ENCODE measurements around the gene TBC1D9. TPM values are rescaled to one million over a fixed set of nuclear protein-coding genes. Genes with fewer than 3 reads are reported as not detected.

The TBC1D9 gene
- total RNA-seq, 5 donors from 2014 or later (not counting 1 experiment from before 2014, with no cell fraction given), result 0.56 to 4.2 (median 1.2) TPM

DNA sequence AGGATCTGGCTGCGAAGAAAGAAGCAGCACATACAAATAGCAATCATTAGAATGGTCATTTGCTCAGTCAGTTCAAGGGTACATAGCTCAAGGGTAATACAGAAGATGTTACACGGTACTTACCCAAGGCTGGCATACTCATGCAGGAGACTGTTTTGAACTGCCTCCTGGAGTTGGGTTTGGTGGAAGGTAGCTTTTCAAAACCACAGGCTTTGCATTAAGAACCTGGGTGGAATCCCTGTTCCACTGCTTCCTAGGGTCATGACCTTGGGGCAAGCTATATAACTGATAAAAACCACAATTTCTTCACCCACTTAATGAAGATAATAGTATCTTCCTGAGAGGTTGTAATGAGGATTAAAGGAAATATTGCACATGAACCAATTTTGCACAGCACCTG is 36.5 kb downstream of the TBC1D9 start:
- peaks cover 0 to 6% of the 10 kb centered on the region in 2 experiments for H3K4me1 ChIP-seq (ENCODE audit: control insufficient read depth in 1 of 2, extremely low read depth in 1 of 2, insufficient read depth in 2 of 2, low read length in 2 of 2)
- H3K36me3 ChIP-seq (ENCODE audit: control insufficient read depth in 2 of 2, extremely low read depth in 1 of 2, insufficient read depth in 1 of 2, low read length in 1 of 2), result no peaks in the 10 kb centered on the region
- H3K27me3 Mint-ChIP-seq, result no peaks in the 10 kb centered on the region
- no CpG with 5 or more reads among the region's 2 CpGs for WGBS (ENCODE audit: insufficient coverage)
- no peaks in the 10 kb centered on the region for H3K9me3 Mint-ChIP-seq
- H3K4me3 ChIP-seq (ENCODE audit: control insufficient read depth in 1 of 2, extremely low read depth in 1 of 2, low read length in 1 of 2), result no peak overlapping the region
- ATAC-seq (replicated peaks in 1 of 4) (no peak), DNase-seq (no peak)
- no peak overlapping the region for H3K27ac ChIP-seq (ENCODE audit: low read length)
- ChIA-PET POLR2A (no interaction called here), CTCF (no interaction called here)
- no peaks in the 10 kb centered on the region for H3K36me3 Mint-ChIP-seq
- peaks cover 11 to 26% (median 15%) of the 10 kb centered on the region in 3 donors for H3K4me1 Mint-ChIP-seq
- H3K27me3 ChIP-seq (replicated peaks in 1 of 2; ENCODE audit: control insufficient read depth in 2 of 2, extremely low read depth in 1 of 2, insufficient read depth in 2 of 2, low read length in 1 of 2), result no peaks in the 10 kb centered on the region
- H3K27ac Mint-ChIP-seq, result no peak overlapping the region
- no peak overlapping the region for H3K4me3 Mint-ChIP-seq
- no peaks in the 10 kb centered on the region for H3K9me3 ChIP-seq

- POLR2A ChIA-PET, result no interaction called here
- Histone ChIP-seq H3K27me3 (replicated peaks in 1 of 2; ENCODE audit: control insufficient read depth in 2 of 2, extremely low read depth in 1 of 2, insufficient read depth in 2 of 2, low read length in 1 of 2) (no peaks in the 10 kb centered on the region), H3K9me3 (no peaks in the 10 kb centered on the region), H3K4me3 (ENCODE audit: control insufficient read depth in 1 of 2, extremely low read depth in 1 of 2, low read length in 1 of 2) (no peak overlapping the region), H3K36me3 (ENCODE audit: control insufficient read depth in 2 of 2, extremely low read depth in 1 of 2, insufficient read depth in 1 of 2, low read length in 1 of 2) (no peaks in the 10 kb centered on the region), H3K27ac (ENCODE audit: low read length) (no peak overlapping the region), H3K4me1 (ENCODE audit: control insufficient read depth in 1 of 2, extremely low read depth in 1 of 2, insufficient read depth in 2 of 2, low read length in 2 of 2) (peaks cover 0 to 6% of the 10 kb centered on the region in 2 experiments)
- no peak for ATAC-seq (replicated peaks in 1 of 4)
- Mint-ChIP-seq H3K9me3 (no peaks in the 10 kb centered on the region), H3K36me3 (no peaks in the 10 kb centered on the region), H3K27ac (no peak overlapping the region), H3K4me1 (peaks cover 11 to 26% (median 15%) of the 10 kb centered on the region in 3 donors), H3K27me3 (no peaks in the 10 kb centered on the region), H3K4me3 (no peak overlapping the region)
- CTCF ChIA-PET, result no interaction called here
- DNase-seq, result no peak
- WGBS (ENCODE audit: insufficient coverage), result no CpG with 5 or more reads among the region's 2 CpGs
Measured at GRCh38 chr4:140719022-140719421, 37.2 kb downstream of the TBC1D9 start.

DNA sequence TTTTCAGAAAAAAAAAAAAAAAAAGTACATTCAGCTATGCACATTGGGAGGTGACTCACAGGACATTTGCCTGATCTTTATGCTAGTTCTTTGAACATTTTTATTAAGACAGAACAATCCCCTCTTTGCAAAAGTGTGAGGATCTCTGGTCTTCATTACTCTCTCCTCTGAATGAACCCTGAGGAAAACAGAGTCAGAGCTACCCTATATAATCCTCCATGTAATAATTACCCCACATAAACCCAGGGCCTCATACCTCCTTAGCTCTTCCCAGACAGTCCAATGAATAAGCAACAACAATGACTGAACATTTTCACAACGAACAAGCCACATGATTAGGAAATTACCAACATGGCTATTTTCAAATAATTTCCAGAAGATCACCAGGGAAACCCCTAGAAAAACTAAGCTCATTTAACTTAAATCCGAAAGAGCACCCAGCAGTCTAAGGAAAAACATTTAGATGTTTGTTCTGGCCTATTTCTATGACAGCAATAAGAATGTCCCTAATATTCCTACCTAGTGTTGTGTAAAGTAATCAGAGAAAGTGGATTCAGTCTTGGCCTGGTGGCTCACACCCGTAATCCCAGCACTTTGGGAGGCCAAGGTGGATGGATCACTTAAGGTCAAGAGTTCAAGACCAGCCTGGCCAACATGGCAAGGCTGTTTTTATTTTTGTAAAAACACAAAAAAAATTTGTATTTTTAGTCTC is 37.8 kb downstream of the TBC1D9 start:
- no peak overlapping the region for H3K4me3 Mint-ChIP-seq
- ATAC-seq (replicated peaks in 1 of 4), result no peak
- peaks cover 0 to 6% of the 10 kb centered on the region in 2 experiments for H3K4me1 ChIP-seq (ENCODE audit: control insufficient read depth in 1 of 2, extremely low read depth in 1 of 2, insufficient read depth in 2 of 2, low read length in 2 of 2)

GRCh38 chr4:140717313-140717712 is 38.9 kb downstream of the TBC1D9 start:
- Mint-ChIP-seq H3K27ac (no peak overlapping the region), H3K9me3 (no peaks in the 10 kb centered on the region), H3K36me3 (no peaks in the 10 kb centered on the region), H3K4me3 (no peak overlapping the region), H3K4me1 (peaks cover 11 to 26% (median 15%) of the 10 kb centered on the region in 3 donors), H3K27me3 (no peaks in the 10 kb centered on the region)
- ATAC-seq (replicated peaks in 1 of 4) (no peak), DNase-seq (no peak)
- Histone ChIP-seq H3K9me3 (no peaks in the 10 kb centered on the region), H3K4me1 (ENCODE audit: control insufficient read depth in 1 of 2, extremely low read depth in 1 of 2, insufficient read depth in 2 of 2, low read length in 2 of 2) (peaks cover 0 to 6% of the 10 kb centered on the region in 2 experiments), H3K27ac (ENCODE audit: low read length) (no peak overlapping the region), H3K4me3 (ENCODE audit: control insufficient read depth in 1 of 2, extremely low read depth in 1 of 2, low read length in 1 of 2) (no peak overlapping the region), H3K36me3 (ENCODE audit: control insufficient read depth in 2 of 2, extremely low read depth in 1 of 2, insufficient read depth in 1 of 2, low read length in 1 of 2) (no peaks in the 10 kb centered on the region), H3K27me3 (replicated peaks in 1 of 2; ENCODE audit: control insufficient read depth in 2 of 2, extremely low read depth in 1 of 2, insufficient read depth in 2 of 2, low read length in 1 of 2) (no peaks in the 10 kb centered on the region)
- no CpG with 5 or more reads among the region's 2 CpGs for WGBS (ENCODE audit: insufficient coverage)
- CTCF ChIA-PET, result no interaction called here
- POLR2A ChIA-PET, result no interaction called here

More for the DNA sequence above, 37.8 kb downstream of the TBC1D9 start:
- peaks cover 11 to 26% (median 15%) of the 10 kb centered on the region in 3 donors for H3K4me1 Mint-ChIP-seq
- no peak for DNase-seq
- no peak overlapping the region for H3K27ac ChIP-seq (ENCODE audit: low read length)
- POLR2A ChIA-PET, result no interaction called here
- no peaks in the 10 kb centered on the region for H3K36me3 Mint-ChIP-seq
- H3K36me3 ChIP-seq (ENCODE audit: control insufficient read depth in 2 of 2, extremely low read depth in 1 of 2, insufficient read depth in 1 of 2, low read length in 1 of 2), result no peaks in the 10 kb centered on the region
- H3K27me3 ChIP-seq (replicated peaks in 1 of 2; ENCODE audit: control insufficient read depth in 2 of 2, extremely low read depth in 1 of 2, insufficient read depth in 2 of 2, low read length in 1 of 2), result no peaks in the 10 kb centered on the region
- H3K9me3 Mint-ChIP-seq, result no peaks in the 10 kb centered on the region
- 20% methylated on average over 1 of the region's 3 CpGs for WGBS (ENCODE audit: insufficient coverage)
- H3K27me3 Mint-ChIP-seq, result no peaks in the 10 kb centered on the region
- no peak overlapping the region for H3K27ac Mint-ChIP-seq
- H3K9me3 ChIP-seq, result no peaks in the 10 kb centered on the region
- no peak overlapping the region for H3K4me3 ChIP-seq (ENCODE audit: control insufficient read depth in 1 of 2, extremely low read depth in 1 of 2, low read length in 1 of 2)
- CTCF ChIA-PET, result no interaction called here

- H3K36me3 Mint-ChIP-seq, result no peaks in the 10 kb centered on the region
- no peak for DNase-seq
- ATAC-seq (replicated peaks in 1 of 4), result no peak
- CTCF ChIA-PET, result no interaction called here
- no peak overlapping the region for H3K27ac Mint-ChIP-seq
- POLR2A ChIA-PET, result no interaction called here
- H3K27me3 ChIP-seq (replicated peaks in 1 of 2; ENCODE audit: control insufficient read depth in 2 of 2, extremely low read depth in 1 of 2, insufficient read depth in 2 of 2, low read length in 1 of 2), result no peaks in the 10 kb centered on the region
- peaks cover 0 to 11% of the 10 kb centered on the region in 2 experiments for H3K4me1 ChIP-seq (ENCODE audit: control insufficient read depth in 1 of 2, extremely low read depth in 1 of 2, insufficient read depth in 2 of 2, low read length in 2 of 2)
- H3K9me3 Mint-ChIP-seq, result no peaks in the 10 kb centered on the region
- no peaks in the 10 kb centered on the region for H3K36me3 ChIP-seq (ENCODE audit: control insufficient read depth in 2 of 2, extremely low read depth in 1 of 2, insufficient read depth in 1 of 2, low read length in 1 of 2)
- no peak overlapping the region for H3K4me3 Mint-ChIP-seq
- H3K27me3 Mint-ChIP-seq, result no peaks in the 10 kb centered on the region
- H3K9me3 ChIP-seq, result no peaks in the 10 kb centered on the region
- H3K27ac ChIP-seq (ENCODE audit: low read length), result no peak overlapping the region
- WGBS (ENCODE audit: insufficient coverage), result no CpG with 5 or more reads among the region's 2 CpGs
- H3K4me1 Mint-ChIP-seq, result peaks cover 0 to 24% (median 6%) of the 10 kb centered on the region in 3 donors
- H3K4me3 ChIP-seq (ENCODE audit: control insufficient read depth in 1 of 2, extremely low read depth in 1 of 2, low read length in 1 of 2), result no peak overlapping the region
Measured at GRCh38 chr4:140715119-140715518, 41.1 kb downstream of the TBC1D9 start.

GRCh38 chr4:140711910-140712309 is 44.3 kb downstream of the TBC1D9 start:
- DNase-seq, result no peak
- ChIA-PET POLR2A (no interaction called here), CTCF (no interaction called here)
- Histone ChIP-seq H3K4me3 (ENCODE audit: control insufficient read depth in 1 of 2, extremely low read depth in 1 of 2, low read length in 1 of 2) (no peak overlapping the region), H3K4me1 (ENCODE audit: control insufficient read depth in 1 of 2, extremely low read depth in 1 of 2, insufficient read depth in 2 of 2, low read length in 2 of 2) (peaks cover 0 to 11% of the 10 kb centered on the region in 2 experiments), H3K27ac (ENCODE audit: low read length) (no peak overlapping the region), H3K27me3 (replicated peaks in 1 of 2; ENCODE audit: control insufficient read depth in 2 of 2, extremely low read depth in 1 of 2, insufficient read depth in 2 of 2, low read length in 1 of 2) (no peaks in the 10 kb centered on the region), H3K9me3 (no peaks in the 10 kb centered on the region), H3K36me3 (ENCODE audit: control insufficient read depth in 2 of 2, extremely low read depth in 1 of 2, insufficient read depth in 1 of 2, low read length in 1 of 2) (no peaks in the 10 kb centered on the region)
- no peaks in the 10 kb centered on the region for H3K36me3 Mint-ChIP-seq
- peaks cover 0 to 16% (median 6%) of the 10 kb centered on the region in 3 donors for H3K4me1 Mint-ChIP-seq
- H3K9me3 Mint-ChIP-seq, result no peaks in the 10 kb centered on the region
- no peak overlapping the region for H3K27ac Mint-ChIP-seq
- ATAC-seq (replicated peaks in 1 of 4), result no peak
- H3K4me3 Mint-ChIP-seq, result no peak overlapping the region
- H3K27me3 Mint-ChIP-seq, result peaks cover 0 to 4% of the 10 kb centered on the region in 2 donors
- WGBS (ENCODE audit: insufficient coverage), result no CpG with 5 or more reads among the region's 4 CpGs
